SIG-M5 treated with dmso at 0.1 percent for 504 hours (cell line): ENCODE data around the gene ZNF420.

Source experiments
- DNase-seq: peaks from one replicate; lab custom pipeline; 2025; ENCODE audit not compliant: unreplicated experiment; lab: John Stamatoyannopoulos, UW

Gene ZNF420

GRCh38 chr19:37136111-37136510 is 57.9 kb downstream of the ZNF420 start:
- no peak for DNase-seq

GRCh38 chr19:37148214-37148613 is 70.0 kb downstream of the ZNF420 start:
- no peak for DNase-seq

GRCh38 chr19:37160153-37160552 is 81.9 kb downstream of the ZNF420 start:
- DNase-seq: no peak

- no peak for DNase-seq
Observed at GRCh38 chr19:37165635-37166034, 87.4 kb downstream of the ZNF420 start.

- DNase-seq: peak; percentile 93
Observed at GRCh38 chr19:37172368-37173366, 94.4 kb downstream of the ZNF420 start, which contains the start of gene ZNF585A. TSS of gene ZNF585A (minus strand) at chr19:37172695. CDS start at chr19:37169910, 2,785 bp downstream.
